H1 (cell line): Measurements from ENCODE around the gene TLX1. TPM values are rescaled to one million over a fixed set of nuclear protein-coding genes. Genes with fewer than 3 reads are reported as not detected.

Experiments used
- CTCF ChIA-PET: fragments of 300-600 bp; sonication (Branson Sonifier 250); formaldehyde crosslinking; loops from one replicate; lab custom pipeline; 2021; ENCODE audit not compliant: partially characterized antibody; lab: Charles Lee
- POLR2A ChIA-PET: fragments of 300-600 bp; sonication (Branson Sonifier 250); formaldehyde crosslinking; loops from one replicate; lab custom pipeline; 2021; ENCODE audit warnings: inconsistent platforms; ENCODE audit not compliant: partially characterized antibody; lab: Charles Lee
- DNase-seq, 2 experiments: peaks; one replicate each; pipeline versions ENCODE4 v3.0.0 to v3.0.0-alpha.2; 2010 to 2022; ENCODE audit warnings: low spot score in 2 of 2, low read depth in 1 of 2, mixed read lengths in 1 of 2
- FAIRE-seq: peaks from 2 replicates; lab custom pipeline; 2011; peaks lifted over from hg19 to GRCh38; lab: Jason Lieb, UNC
- H2AFZ ChIP-seq: 2 replicates; pipeline ENCODE4 v1.8.1; 2012; ENCODE audit warnings: low read length, inconsistent platforms
- H2AK5ac ChIP-seq: 2 replicates; pipeline ENCODE4 v1.6.1; 2013; ENCODE audit warnings: low read depth, low read length
- H2BK120ac ChIP-seq: replicated peaks from 2 replicates; pipeline ENCODE3; 2013; ENCODE audit warnings: low read depth, low read length, inconsistent platforms
- H2BK12ac ChIP-seq: 2 replicates; pipeline ENCODE4 v1.6.1; 2013; ENCODE audit warnings: low read depth, low read length
- H2BK15ac ChIP-seq: 2 replicates; pipeline ENCODE4 v1.6.1; 2013; ENCODE audit warnings: low read length
- H2BK20ac ChIP-seq: 2 replicates; pipeline ENCODE4 v1.6.1; 2013; ENCODE audit warnings: low read length
- H2BK5ac ChIP-seq: 2 replicates; pipeline ENCODE4 v1.6.1; 2013; ENCODE audit warnings: low read depth, low read length
- H3K14ac ChIP-seq: 2 replicates; pipeline ENCODE4 v1.6.1; 2013; ENCODE audit warnings: inconsistent platforms; ENCODE audit not compliant: insufficient read length
- H3K18ac ChIP-seq: 2 replicates; pipeline ENCODE4 v1.6.1; 2013; ENCODE audit warnings: low read length; ENCODE audit errors: extremely low read depth
- H3K23ac ChIP-seq: 2 replicates; pipeline ENCODE4 v1.6.1; 2013; ENCODE audit warnings: inconsistent platforms; ENCODE audit not compliant: insufficient read length
- H3K23me2 ChIP-seq: 2 replicates; pipeline ENCODE4 v1.6.1; 2013; ENCODE audit warnings: low read depth, low read length
- H3K27ac ChIP-seq: 2 replicates; pipeline ENCODE4 v1.6.1; 2011; ENCODE audit warnings: low read depth, low read length, inconsistent platforms
- H3K27me3 ChIP-seq, 4 experiments: replicated peaks in 1 of 4; 1 replicate in 1 of 4; 2 replicates in 3 of 4; pipeline versions ENCODE4 v1.6.1 to v1.8.1; 2011 to 2013; ENCODE audit warnings: low read length in 3 of 4, mild to moderate bottlenecking in 3 of 4, inconsistent platforms in 2 of 4, mixed read lengths in 2 of 4, moderate library complexity in 1 of 4; ENCODE audit not compliant: control insufficient read depth in 3 of 4, insufficient read depth in 3 of 4; ENCODE audit errors: extremely low read depth in 1 of 4
- H3K36me3 ChIP-seq, 4 experiments: 2 replicates each; pipeline versions ENCODE4 v1.6.1 to v1.8.1; 2011 to 2013; ENCODE audit warnings: mild to moderate bottlenecking in 4 of 4, low read length in 3 of 4, moderate library complexity in 2 of 4, control low read depth in 1 of 4, inconsistent platforms in 1 of 4; ENCODE audit not compliant: insufficient read depth in 4 of 4, control insufficient read depth in 2 of 4
- H3K4ac ChIP-seq: replicated peaks from 2 replicates; pipeline ENCODE3; 2013; ENCODE audit warnings: low read length, low read depth, mixed read lengths, inconsistent platforms; ENCODE audit not compliant: insufficient read length
- H3K4me1 ChIP-seq, 4 experiments: replicated peaks in 1 of 4; 1 replicate in 1 of 4; 2 replicates in 3 of 4; pipeline versions ENCODE4 v1.6.1 to v1.8.1; 2011 to 2013; ENCODE audit warnings: low read length in 3 of 4, inconsistent platforms in 2 of 4, mixed read lengths in 1 of 4; ENCODE audit not compliant: insufficient read depth in 4 of 4, control insufficient read depth in 3 of 4
- H3K4me2 ChIP-seq, 2 experiments: 2 replicates each; pipeline versions ENCODE4 v1.6.1 to v1.8.1; 2011 to 2013; ENCODE audit warnings: low read depth in 2 of 2, low read length in 2 of 2, control low read depth in 1 of 2, inconsistent platforms in 1 of 2, mild to moderate bottlenecking in 1 of 2; ENCODE audit not compliant: insufficient read depth in 1 of 2
- H3K4me3 ChIP-seq, 4 experiments: fragments of 200-600, 300-600 bp in 1 of 4; sonication (generic), shearing (Covaris generic), sonication (Bioruptor Twin) in 1 of 4; 2 replicates each; pipeline versions ENCODE4 v1.5.1 to v1.8.1; 2011 to 2016; ENCODE audit warnings: low read length in 4 of 4, low read depth in 3 of 4, control low read depth in 2 of 4, inconsistent platforms in 2 of 4, mild to moderate bottlenecking in 2 of 4, mixed read lengths in 1 of 4, moderate library complexity in 1 of 4; ENCODE audit not compliant: insufficient read depth in 2 of 4; ENCODE audit errors: extremely low read depth in 1 of 4
- H3K56ac ChIP-seq: replicated peaks from 2 replicates; pipeline ENCODE3; 2013; ENCODE audit warnings: low read depth, mild to moderate bottlenecking, mixed read lengths, low read length, inconsistent platforms; ENCODE audit not compliant: insufficient read length
- H3K79me1 ChIP-seq: 2 replicates; pipeline ENCODE4 v1.6.1; 2013; ENCODE audit warnings: low read depth, low read length, control low read depth
- H3K79me2 ChIP-seq, 2 experiments: 2 replicates each; pipeline versions ENCODE4 v1.6.1 to v1.8.1; 2012 to 2013; ENCODE audit warnings: low read length in 2 of 2, mild to moderate bottlenecking in 2 of 2, inconsistent platforms in 1 of 2; ENCODE audit not compliant: insufficient read depth in 2 of 2, control insufficient read depth in 1 of 2
- H3K9ac ChIP-seq, 4 experiments: replicated peaks in 1 of 4; 1 replicate in 1 of 4; 2 replicates in 3 of 4; pipeline versions ENCODE4 v1.6.1 to v1.8.1; 2011 to 2013; ENCODE audit warnings: low read depth in 3 of 4, low read length in 3 of 4, control low read depth in 2 of 4, mild to moderate bottlenecking in 2 of 4, moderate library complexity in 2 of 4, inconsistent platforms in 1 of 4; ENCODE audit errors: extremely low read depth in 1 of 4
- H3K9me3 ChIP-seq, 2 experiments: 2 replicates each; pipeline versions ENCODE4 v1.6.1 to v1.8.1; 2012 to 2013; ENCODE audit warnings: mild to moderate bottlenecking in 2 of 2, moderate library complexity in 2 of 2, control low read depth in 1 of 2, inconsistent platforms in 1 of 2, low read depth in 1 of 2, low read length in 1 of 2, mixed read lengths in 1 of 2; ENCODE audit not compliant: insufficient read depth in 2 of 2
- H4K20me1 ChIP-seq, 2 experiments: replicated peaks in 1 of 2; 2 replicates each; pipeline versions ENCODE3 to v1.8.1; 2011 to 2013; ENCODE audit warnings: inconsistent platforms in 2 of 2, low read length in 2 of 2, mild to moderate bottlenecking in 1 of 2; ENCODE audit not compliant: insufficient read depth in 2 of 2, control insufficient read depth in 1 of 2
- H4K5ac ChIP-seq: 2 replicates; pipeline ENCODE4 v1.6.1; 2013; ENCODE audit warnings: low read length, low read depth, mixed read lengths, inconsistent platforms; ENCODE audit not compliant: insufficient read length
- H4K8ac ChIP-seq: 2 replicates; pipeline ENCODE4 v1.8.0; 2013; ENCODE audit warnings: mild to moderate bottlenecking, moderate library complexity, low read length, inconsistent platforms; ENCODE audit not compliant: insufficient read depth; ENCODE audit errors: extremely low read depth
- H4K91ac ChIP-seq: replicated peaks from 2 replicates; pipeline ENCODE3; 2013; ENCODE audit warnings: low read length, mixed read lengths, inconsistent platforms; ENCODE audit not compliant: insufficient read length
- CBX8 ChIP-seq: fragments of 300-800, 300-1000 bp; sonication (generic); IDR thresholded peaks from 2 replicates; pipeline ENCODE4 v1.7.1; 2016; ENCODE audit warnings: low read depth, low read length, borderline replicate concordance
- EZH2 ChIP-seq: fragments of 200-600 bp; sonication (generic); IDR thresholded peaks from 2 replicates; pipeline ENCODE4 v1.7.1; 2012; ENCODE audit warnings: low read depth, mild to moderate bottlenecking, moderate library complexity, low read length, inconsistent platforms; ENCODE audit not compliant: severe bottlenecking
- POLR2A ChIP-seq, 2 experiments: IDR thresholded peaks; 1 replicate in 1 of 2; 2 replicates in 1 of 2; pipeline ENCODE4 v1.6.1; 2011; ENCODE audit warnings: low read depth in 2 of 2, low read length in 2 of 2, mild to moderate bottlenecking in 2 of 2; ENCODE audit errors: control extremely low read depth in 1 of 2
- SUZ12 ChIP-seq: fragments of 200-600 bp; sonication (generic); IDR thresholded peaks from 2 replicates; pipeline ENCODE4 v1.6.1; 2012; ENCODE audit warnings: mild to moderate bottlenecking, inconsistent platforms, low read length, moderate library complexity, mixed read lengths
- WGBS, 2 experiments: shearing (Covaris generic) in 1 of 2; methylation state at CpG; one replicate each; pipeline versions ENCODE4 v1.1.6 to v1.1.7; 2013 to 2015; ENCODE audit warnings: low lambda C conversion rate in 2 of 2, mixed read lengths in 2 of 2, inconsistent platforms in 1 of 2, low coverage in 1 of 2, missing lambda C conversion rate in 1 of 2; ENCODE audit not compliant: insufficient replicate concordance in 2 of 2, insufficient coverage in 1 of 2, insufficient read length in 1 of 2; ENCODE audit errors: extremely low coverage in 1 of 2, missing lambda C conversion rate in 1 of 2; 5-methylcytosine and 5-hydroxymethylcytosine counted together
- polyA plus RNA-seq, 7 experiments: library from polyadenylated mRNA; depleted of rRNA in 3 of 7; stranded (reverse) in 5 of 7; unstranded in 2 of 7; fragments of >200 nt in 5 of 7; fragments of 200-250 nt in 2 of 7; gene quantifications; 1 replicate in 5 of 7; 2 replicates in 1 of 7; 4 replicates in 1 of 7; pipeline versions ENCODE4 v1.2.1 to v1.2.3, GENCODE V29; 2011 to 2013; ENCODE audit warnings: missing spikeins in 2 of 7, mixed read lengths in 2 of 7
- total RNA-seq: library from RNA; stranded (reverse); fragmentation: NEBNext Ultra II Directional; extraction: Animal tissue kit (Norgen Biotek cat#: 25700); gene quantifications from 2 replicates; pipeline ENCODE4 v1.2.1, GENCODE V29; 2021

Gene TLX1
- total and polyA plus RNA-seq, 2 of the 8 experiments (the other 6 are each of a cell fraction or from before 2014, with no cell fraction given) = not detected

GRCh38 chr10:101136708-101137121 is 5.6 kb downstream of the TLX1 start:
- Histone ChIP-seq H4K20me1 (peaks cover 37 to 53% of the 10 kb centered on the region in 2 experiments), H2BK5ac (no peak overlapping the region), H3K18ac (no peak overlapping the region), H3K36me3 (peaks cover 0 to 10% (median 0%) of the 10 kb centered on the region in 4 experiments; a peak in 1 of 8 replicates), H3K9me3 (no peaks in the 10 kb centered on the region), H2BK12ac (0 out of 2 replicates have a peak overlapping the region, but pooled peaks have one; percentile 6), H2AFZ (no peak overlapping the region), H3K79me1 (no peaks in the 10 kb centered on the region; the same call in 1 of the 2 replicates), H2AK5ac (no peak overlapping the region), H3K9ac (no peak overlapping the region), H3K23ac (no peak overlapping the region), H3K23me2 (peaks cover 3% of the 10 kb centered on the region; the same call in 1 of the 2 replicates), H4K91ac (no peak overlapping the region), H2BK20ac (no peak overlapping the region), H4K5ac (no peak overlapping the region), H2BK120ac (no peak overlapping the region), H3K4me3 (no peak overlapping the region; a peak in 1 of 8 replicates), H3K56ac (no peak overlapping the region), H2BK15ac (0 out of 2 replicates have a peak overlapping the region, but pooled peaks have one; percentile 75), H3K27ac (no peak overlapping the region), H3K4me2 (no peak overlapping the region), H4K8ac (no peak overlapping the region), H3K4me1 (peaks cover 0 to 15% (median 5%) of the 10 kb centered on the region in 4 experiments; a peak in 5 of 7 replicates), H3K14ac (no peak overlapping the region), H3K79me2 (no peaks in the 10 kb centered on the region), H3K4ac (no peak overlapping the region), H3K27me3 (peaks cover 99 to 100% (median 100%) of the 10 kb centered on the region in 4 experiments)
- CTCF ChIA-PET = interaction anchor here (1.2 to 8.4 kb wide), 5 partner anchors 39 to 94 kb away, joined by 3 to 268 read pairs (median 115); partner anchors contain the start of gene KAZALD1
- POLR2A ChIA-PET = interaction anchor here (0.5 to 1.7 kb wide), 3 partner anchors 10 to 395 kb away, joined by 3 to 6 read pairs (median 3); no protein-coding TSS in a partner anchor
- DNase-seq (no peak), FAIRE-seq (no peak)
- TF ChIP-seq CBX8 = 0 out of 2 replicates have a peak, but pooled peaks have one; percentile 11
- no peak for TF ChIP-seq POLR2A (IDR thresholded peaks at IDR 0.05; ENCODE audit: control extremely low read depth in 1 of 2, low read depth in 2 of 2, low read length in 2 of 2)
- TF ChIP-seq SUZ12 = peak; percentile 95
- peak; percentile 88 for TF ChIP-seq EZH2
- WGBS, 2 experiments = 22% methylated on average over 26 of the region's 26 CpGs; no CpG with 5 or more reads in 1 of the 2 experiments
